NCI-H2029 (cell line): ENCODE data around the gene OR6J1.
A peak's percentile ranks its signal among the peaks of the same experiment; 100 is the strongest.
"Not testable (repeated sequence)": the region's sequence is repeated elsewhere in the genome, so short reads cannot be mapped to it uniquely, and the experiment has no call there.

Source experiments
- DNase-seq: peaks from one replicate; lab custom pipeline; 2025; lab: John Stamatoyannopoulos, UW

The OR6J1 gene

DNA sequence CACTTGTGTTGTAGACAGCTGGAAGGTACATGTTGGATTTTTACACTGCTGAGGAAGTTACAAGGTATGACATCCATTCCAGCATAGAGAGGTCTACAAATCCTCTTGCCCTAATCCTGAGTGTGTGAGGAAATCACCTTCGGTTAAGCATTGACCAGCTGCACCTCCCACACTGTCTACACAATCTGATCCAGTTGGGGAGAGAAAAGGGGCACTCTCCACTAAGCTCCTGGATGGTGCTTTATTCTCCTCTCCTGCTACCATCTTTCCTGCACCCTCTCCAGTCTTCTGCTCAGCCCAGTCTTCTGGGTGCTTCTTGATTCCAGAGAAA is at the start of gene OR6J1:
OR6J1 (minus strand) TSS at position 48 of the 331 bp plus-strand sequence. CDS start 9,541 bp downstream, outside the sequence.
- DNase-seq = no peak

GRCh38 chr14:22692194-22692593 is 48.0 kb upstream of the OR6J1 start:
- no peak for DNase-seq

DNA sequence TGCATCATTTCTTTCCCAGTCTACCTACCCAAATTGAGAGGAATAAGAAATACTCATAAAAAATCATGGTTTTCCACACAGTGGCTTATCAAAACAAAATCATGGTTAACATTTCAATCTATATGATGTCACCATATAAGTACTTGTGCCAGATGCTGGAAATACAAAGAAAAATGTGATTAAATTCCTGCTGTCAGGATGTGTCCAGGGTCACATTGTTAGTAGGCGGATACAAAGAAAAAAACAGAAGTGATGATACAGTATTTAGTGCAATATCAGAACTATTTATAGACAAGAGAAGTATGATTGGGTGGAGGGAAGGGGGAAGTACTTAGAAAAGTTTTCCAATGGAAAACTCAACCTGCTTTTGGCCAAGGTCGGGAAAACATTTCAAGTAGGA is 47.0 kb upstream of the OR6J1 start:
- no peak for DNase-seq

DNA sequence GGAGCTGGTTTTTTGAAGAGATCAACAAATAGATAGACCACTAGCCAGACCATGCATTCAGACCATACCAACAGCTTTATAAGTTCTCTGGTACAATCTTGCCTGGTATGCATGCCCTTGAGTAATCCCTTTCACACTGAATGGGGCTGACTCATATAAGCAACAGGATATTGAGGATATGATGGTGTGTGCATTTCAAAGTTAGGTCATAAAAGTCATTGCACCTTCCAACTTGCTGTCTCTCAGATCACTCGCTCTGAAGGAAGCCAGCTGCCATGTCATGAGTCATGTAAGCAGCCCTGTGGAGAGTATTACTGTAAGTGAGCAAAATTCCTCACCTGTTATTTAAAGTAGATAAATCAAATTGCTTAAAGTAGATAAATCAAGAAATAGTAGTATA is 45.0 kb upstream of the OR6J1 start:
- DNase-seq = no peak

GRCh38 chr14:22687969-22688368 is 43.8 kb upstream of the OR6J1 start:
- not testable (repeated sequence) for DNase-seq

DNA sequence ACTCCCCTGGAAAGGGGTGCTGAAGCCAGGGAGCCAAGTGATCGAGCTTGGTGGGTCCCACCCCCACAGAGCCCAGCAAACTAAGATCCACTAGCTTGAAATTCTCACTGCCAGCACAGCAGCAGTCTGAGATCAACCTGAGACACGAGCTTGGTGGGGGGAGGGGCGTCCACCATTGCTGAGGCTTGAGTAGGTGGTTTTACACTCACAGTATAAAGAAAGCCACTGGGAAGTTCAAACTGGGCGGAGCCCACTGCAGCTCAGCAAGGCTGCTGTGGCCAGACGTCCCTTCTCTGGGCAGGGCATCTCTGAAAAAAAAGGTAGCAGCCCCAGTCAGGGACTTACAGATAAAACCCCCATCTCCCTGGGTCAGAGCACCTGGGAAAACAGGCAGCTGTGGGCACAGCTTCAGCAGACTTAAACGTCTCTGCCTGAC is 42.0 kb upstream of the OR6J1 start:
- DNase-seq = not testable (repeated sequence)

DNA sequence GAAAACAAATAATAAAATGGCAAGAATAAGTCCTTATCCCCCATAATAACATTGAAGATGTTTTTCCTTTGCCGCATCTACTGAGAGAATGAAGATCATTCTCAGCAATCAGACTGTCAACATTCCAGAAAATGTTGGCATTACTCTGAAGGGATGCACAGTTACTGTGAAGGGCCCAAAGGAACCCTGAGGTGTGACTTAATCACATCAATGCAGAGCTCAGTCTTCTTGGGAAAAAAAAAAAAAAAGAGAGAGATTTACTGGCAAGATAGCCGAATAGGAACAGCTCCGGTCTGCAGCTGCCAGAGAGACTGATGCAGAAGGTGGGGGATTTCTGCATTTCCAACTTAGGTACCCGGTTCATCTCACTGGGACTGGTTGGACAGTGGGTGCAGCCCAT is 41.3 kb upstream of the OR6J1 start:
- DNase-seq = no peak

DNA sequence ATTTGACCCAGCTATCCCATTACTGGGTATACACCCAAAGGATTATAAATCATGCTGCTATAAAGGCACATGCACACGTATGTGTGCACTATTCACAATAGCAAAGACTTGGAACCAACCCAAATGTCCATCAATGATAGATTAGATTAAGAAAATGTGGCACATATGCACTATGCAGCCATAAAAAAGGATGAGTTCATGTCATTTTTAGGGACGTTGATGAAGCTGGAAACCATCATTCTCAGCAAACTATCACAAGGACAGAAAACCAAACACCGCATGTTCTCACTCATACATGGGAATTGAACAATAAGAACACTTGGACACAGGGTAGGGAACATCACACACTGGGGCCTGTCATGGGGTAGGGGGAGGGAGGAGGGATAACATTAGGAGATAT is 39.3 kb upstream of the OR6J1 start:
- not testable (repeated sequence) for DNase-seq

GRCh38 chr14:22678221-22678620 is 34.1 kb upstream of the OR6J1 start:
- no peak for DNase-seq

- not testable (repeated sequence) for DNase-seq
These were observed 33.4 kb upstream of the OR6J1 start for GRCh38 chr14:22677551-22677950.

GRCh38 chr14:22671622-22672021 is 27.5 kb upstream of the OR6J1 start:
- no peak for DNase-seq

DNA sequence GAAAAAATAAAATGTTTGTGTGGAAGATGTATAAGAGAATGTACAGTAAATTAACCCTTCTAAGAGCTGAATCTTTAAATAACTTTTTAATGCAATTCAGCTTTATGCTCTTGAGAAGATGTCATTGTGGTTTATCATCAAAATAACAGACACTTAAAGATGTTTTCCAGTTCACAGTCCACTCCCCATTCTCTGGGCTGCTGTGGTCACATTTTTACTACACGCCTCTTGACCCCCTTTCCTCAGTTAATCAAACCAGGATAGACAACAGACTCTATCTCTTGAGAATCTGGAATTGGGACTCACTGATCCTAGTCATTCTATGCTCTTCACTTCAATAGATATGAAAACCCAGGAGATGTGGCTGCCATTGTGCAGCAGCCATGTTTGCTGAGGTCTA is 24.7 kb upstream of the OR6J1 start:
- no peak for DNase-seq

GRCh38 chr14:22668417-22668816 is 24.3 kb upstream of the OR6J1 start:
- DNase-seq = no peak

- DNase-seq = no peak
These were observed 23.7 kb upstream of the OR6J1 start for GRCh38 chr14:22667881-22668280.

GRCh38 chr14:22666203-22666893 is 22.2 kb upstream of the OR6J1 start:
- DNase-seq = no peak

DNA sequence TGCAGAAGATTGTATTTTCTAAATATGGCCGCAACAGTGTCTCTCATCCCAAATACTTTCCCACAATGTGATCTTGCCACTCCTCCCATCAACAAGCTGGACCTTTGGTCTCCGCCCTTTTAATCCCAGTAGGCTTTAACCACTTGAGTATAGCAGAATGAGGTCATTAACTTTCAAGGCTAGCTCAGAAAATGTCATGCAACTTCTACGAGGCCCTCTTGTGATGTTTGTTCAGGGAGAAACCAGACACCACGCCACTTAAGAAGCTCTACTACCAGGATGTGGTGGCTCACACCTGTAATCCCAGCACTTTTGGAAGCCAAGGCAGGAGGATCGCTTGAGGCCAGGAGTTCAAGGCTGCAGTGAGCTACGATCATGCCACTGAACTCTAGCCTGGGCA is 20.1 kb upstream of the OR6J1 start:
- peak; percentile 96 for DNase-seq

DNA sequence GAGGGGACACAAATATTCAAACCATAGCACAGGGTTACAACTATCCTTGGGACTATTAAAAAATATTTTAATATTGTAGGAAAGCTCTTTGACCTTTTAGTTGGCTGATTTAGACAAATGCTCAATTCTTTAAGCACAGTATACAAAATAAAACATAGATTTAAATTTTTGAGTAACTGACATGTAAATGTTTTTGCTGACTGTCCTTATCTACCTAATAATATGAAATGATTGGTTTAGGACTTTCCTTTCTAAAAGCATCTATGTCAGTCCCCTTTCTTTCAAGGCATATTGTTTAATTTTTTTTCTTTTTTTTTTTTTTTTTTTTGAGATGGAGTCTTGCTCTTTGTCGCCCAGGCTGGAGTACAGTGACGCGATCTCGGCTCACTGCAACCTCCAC is 16.5 kb upstream of the OR6J1 start:
- no peak for DNase-seq

DNA sequence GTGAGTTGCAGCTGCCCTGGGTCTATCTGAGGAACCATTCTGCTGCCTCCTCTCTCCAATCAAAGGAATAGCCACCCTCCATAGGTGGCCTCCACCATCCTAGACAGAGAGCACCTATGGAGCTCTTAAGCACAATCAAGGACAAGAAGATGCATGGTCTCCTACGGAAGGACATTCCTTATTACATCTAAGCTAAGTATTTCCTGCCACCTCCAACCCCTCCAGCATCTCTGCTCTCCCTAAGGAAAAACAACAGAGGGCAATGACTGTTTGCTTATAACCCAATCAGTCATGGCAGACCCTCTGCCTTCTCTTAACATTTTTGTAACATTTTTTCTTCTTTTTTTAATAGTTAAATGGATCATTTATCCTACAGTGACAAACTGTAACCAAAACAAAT is 14.8 kb upstream of the OR6J1 start:
- DNase-seq = no peak

DNA sequence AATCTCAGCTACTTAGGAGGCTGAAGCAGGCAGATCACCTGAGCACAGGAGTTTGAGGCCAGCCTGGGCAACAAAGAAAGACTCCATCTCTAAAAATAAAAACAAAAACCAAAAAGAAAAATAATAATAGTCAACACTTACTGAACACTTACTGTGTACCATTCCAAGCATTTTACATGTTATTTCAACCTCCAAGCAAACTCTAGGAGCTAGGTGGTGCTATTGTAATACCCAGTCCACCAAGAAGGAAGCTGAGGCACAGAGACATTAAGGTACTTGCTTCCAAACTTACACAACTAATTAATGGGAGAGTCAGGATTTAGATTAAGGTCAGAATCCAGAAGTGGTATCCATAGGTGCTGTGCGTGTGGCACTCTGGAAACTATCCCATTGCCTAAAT is 13.7 kb upstream of the OR6J1 start:
- DNase-seq = no peak

DNA sequence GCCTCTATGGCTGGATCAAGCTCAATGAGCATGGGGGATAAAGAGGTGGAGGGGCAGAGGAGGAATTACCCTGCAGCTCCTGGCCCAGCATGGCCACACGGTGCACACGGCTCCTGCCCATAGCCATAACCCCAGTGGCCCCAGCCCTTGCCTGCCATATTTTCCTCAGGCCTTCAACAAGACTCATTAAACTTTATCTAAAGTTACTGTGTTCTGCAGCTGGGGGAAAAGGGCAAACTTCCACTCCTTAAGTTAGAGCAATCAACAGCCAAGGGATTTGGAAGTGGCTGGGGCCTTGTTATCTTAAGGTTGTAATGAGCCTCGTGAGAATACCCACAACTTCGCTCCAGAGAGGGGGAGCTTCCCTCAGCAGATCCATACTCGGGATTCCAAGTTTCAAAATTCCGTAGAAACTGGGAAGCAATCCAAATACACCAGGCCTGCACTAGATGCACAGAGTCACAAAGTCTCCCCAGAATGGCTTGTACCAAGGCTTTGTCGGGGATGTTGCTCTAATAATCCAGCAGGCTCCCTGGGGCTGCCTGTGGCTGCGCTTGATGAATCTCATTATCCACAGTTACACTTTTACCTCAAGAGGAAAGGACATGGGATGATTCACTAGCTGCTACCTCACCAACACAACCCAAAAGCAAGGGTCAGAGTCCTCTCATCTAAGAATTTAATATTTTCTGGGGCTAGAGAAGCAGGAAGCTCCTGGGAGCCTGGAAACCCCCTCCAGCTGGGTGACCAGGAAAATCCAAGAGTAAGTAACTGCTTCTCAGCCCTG is 13.0 kb upstream of the OR6J1 start:
- no peak for DNase-seq

GRCh38 chr14:22656226-22656625 is 12.1 kb upstream of the OR6J1 start:
- no peak for DNase-seq

GRCh38 chr14:22653012-22653621 is 9.0 kb upstream of the OR6J1 start:
- DNase-seq = peak; percentile 61

GRCh38 chr14:22651586-22651985 is 7.4 kb upstream of the OR6J1 start:
- DNase-seq = no peak
